GM18511 (cell line): ENCODE data around the gene PCDH8.
A peak's percentile ranks its signal among the peaks of the same experiment; 100 is the strongest.
"Not testable (repeated sequence)": the region's sequence is repeated elsewhere in the genome, so short reads cannot be mapped to it uniquely, and the experiment has no call there.

Source experiments
- ATAC-seq: cut with Tn5 transposase; IDR thresholded peaks from one replicate; pipeline ENCODE4 v1.9.1; 2021; ENCODE audit warnings: mild to moderate bottlenecking, moderate library complexity; ENCODE audit not compliant: unreplicated experiment

PCDH8 gene

DNA sequence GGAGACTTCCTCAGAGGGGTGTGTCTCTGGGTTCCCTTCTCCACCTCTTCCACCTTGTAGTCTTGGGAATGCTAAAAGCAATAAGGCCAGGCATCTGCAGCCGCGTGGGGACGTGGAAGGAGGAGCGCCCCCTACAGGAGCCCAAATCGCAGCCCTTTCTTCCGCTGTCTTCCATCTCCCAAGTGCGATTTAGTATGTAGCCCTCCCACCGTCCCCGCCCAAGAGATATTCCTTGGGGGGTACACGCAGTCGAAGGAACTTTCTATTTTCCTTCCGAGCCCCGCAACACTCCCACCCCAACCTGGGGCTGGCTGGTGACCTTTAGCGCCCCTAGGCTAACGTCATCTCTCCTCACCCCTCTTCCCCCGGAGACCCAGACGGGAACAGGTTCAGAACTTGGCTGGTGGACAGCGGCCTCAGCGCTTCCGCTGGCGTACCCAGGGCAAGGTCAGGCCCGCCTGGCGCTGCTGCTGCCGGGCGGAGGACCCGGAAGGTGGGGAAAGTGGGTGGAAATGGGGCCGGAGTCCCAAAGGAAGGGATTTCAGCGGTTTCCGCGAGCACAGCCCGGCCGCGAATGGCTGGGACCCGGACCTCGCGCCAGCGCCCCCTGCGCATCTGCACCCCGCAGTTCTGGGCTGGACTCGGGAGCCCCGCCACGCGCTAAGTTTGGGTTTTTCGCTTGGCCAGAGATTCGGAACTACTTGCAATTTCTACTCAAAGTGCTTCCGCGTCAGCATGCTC lies 2.1 kb upstream of the PCDH8 start:
- ATAC-seq: peak; percentile 68

DNA sequence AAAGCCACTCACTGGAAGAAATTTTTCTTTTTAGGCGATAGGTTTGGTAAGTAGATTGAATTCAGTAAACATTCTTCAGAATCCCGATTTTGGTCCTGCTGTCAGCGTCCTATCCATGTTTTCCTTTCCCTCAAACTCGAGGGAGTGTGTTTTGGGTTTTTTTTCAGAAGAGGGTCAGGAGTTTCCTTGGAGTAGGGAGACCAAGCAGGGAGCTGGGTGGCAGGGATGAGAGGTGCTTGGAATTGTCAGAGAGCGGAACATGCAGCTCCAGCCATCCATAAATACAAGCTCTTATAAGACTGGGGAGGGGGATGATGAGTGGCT lies 1.6 kb upstream of the PCDH8 start:
- ATAC-seq: no peak

DNA sequence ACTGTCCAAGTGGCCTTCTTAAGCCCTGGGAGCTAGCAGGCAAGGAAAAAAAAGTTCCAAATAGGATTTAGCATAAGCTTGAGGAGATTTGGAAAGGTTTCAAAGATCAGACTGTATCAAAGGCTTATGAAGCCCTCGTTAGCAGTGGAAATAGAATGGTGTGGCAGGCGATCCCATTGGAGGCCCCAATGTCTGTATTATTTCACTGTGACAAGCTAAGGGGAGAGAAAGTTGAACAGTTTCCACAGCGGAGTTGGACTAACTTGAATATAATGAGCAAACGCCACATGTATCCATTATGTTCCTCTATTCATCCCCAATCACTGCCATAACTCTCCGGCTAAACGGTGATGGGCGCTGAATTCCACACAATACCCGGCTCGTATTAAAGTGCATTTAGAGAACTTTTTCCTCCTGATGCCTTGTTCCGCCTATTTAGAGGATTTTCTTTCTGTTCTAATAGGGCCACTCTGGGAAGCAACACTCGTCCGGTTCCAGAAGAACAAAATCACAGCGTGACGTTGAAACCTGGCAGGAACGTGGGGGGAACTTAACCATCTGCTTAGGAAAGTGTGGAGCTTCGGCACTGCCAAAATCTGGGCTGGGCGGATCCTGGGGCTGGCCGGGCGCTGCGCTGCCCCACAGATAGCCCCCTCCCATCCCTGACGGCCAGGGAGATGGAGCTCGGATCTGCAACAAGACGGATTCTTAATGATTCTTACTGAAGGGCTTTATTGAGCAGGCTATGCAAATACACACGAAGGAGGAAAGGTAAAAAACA lies 1.0 kb upstream of the PCDH8 start:
- ATAC-seq: no peak

DNA sequence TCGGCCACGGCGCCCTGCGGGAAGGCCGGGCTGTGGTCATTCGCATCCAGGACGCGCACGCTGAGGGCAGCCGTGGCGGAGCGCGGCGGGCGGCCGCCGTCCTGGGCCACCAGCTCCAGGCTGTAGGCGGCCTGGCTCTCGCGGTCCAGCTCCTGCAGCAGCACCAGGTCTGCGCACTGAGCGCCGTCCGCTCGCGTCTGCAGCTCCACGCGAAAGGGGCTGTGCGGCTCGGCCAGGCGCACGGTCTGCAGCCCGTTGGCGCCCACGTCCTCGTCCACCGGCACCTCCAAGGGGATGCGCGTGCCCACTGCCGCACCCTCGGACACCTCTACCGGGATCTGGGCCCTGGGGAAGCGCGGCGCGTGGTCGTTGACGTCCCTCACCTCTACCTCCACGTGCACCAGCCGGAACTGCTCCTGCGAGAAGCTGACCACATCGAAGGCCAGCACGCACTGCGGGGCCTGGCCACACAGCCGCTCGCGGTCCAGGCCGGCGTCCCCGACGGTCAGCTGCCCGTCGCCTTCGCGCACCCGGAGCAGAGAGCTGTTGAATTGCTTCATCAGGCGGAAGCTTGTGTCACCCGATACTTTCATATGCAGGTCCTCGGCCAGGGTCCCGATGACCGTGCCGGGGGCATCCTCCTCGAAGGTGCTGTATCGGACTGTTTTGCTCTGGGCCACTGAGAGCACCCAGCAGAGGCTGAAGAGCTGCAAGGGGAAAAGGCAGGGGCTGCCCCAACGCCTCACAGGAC lies 583 bp downstream of the PCDH8 start:
- no peak for ATAC-seq

DNA sequence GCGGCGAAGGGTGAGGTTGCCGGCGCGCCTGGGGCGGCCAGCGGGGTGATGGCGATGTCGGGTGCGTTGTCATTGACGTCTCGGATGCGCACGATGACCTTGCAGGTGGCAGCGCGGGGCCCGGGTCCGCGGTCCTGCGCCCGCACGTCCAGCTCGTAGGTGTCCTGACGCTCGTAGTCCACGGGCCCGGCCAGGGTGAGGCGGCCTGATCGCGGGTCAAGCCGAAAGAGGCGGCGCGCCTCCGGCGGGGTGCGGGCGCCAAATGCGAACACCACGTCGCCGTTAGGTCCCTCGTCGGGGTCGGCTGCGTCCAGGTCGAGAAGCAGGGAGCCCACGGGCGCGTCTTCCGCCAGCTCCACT lies 1.1 kb downstream of the PCDH8 start:
- no peak for ATAC-seq

DNA sequence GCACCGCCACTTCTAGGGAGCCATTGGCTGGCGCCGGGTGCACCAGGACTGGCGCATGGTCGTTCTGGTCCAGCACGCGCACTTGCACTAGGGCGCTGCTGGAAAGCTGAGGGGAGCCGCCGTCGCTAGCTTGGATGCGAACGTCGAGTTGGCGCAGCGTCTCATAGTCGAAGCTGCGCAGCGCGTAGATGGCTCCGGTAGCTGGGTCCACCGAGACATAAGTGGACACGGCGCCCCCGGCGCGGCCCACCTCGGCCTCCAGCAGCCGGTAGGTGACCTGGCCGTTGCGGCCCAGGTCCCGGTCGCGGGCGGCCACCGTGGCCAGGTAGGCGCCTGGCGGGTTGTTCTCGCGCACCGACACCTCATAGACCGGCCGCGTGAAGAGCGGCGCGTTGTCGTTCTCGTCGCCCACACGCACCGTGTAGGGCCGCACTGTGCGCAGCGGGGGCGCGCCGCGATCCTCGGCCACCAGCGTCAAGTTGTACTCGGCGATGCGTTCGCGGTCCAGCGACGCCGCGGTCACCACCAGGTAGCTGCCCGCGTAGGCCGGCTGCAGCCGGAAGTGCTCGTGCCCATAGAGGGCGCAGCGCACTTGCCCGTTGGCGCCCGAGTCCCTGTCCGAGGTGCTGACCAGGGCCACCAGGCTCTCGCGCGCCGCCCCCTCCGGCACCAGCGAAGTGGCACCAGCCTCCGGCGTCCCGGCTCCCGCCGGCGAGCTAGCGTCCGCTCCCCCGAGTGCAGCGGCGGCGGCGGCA lies 1.7 kb downstream of the PCDH8 start:
- no peak for ATAC-seq

DNA sequence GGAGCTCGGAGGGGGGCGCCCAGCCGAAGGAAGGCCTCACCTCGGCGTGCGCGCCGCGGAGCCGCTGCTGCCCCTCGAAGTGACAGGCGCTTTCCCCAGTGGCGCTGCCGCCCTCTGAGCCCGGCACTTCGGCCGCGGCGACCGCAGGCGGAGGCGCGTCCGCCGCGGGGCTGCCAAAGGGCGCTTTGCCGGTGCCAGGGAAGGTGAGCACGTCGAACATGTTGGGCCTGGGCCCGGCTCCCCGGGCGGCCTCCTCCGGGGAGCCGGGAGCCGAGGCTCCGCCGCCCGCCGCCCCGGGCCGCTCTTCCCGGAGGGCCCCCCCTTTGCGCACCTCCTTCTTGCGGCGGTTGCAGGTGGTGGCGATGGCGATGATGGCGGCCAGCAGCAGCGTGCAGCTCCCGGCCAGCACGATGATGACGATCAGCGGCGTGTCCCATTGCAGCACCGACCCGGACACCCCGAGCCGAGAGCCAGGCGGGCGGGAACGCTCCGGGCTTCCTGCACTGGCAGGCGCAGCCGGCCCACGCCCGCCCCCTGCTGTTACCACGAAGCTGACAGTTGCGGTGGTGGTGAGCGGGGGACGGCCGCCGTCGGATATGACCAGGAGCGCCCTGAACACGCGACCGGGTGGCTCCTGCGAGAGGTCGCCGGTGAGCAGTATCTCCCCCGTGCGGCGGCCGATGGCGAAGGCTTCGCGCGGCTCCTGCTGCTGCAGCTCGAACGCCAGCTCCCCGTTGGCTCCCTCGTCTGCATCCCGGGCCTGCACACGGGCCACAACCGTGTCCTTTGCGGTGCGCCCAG lies 2.5 kb downstream of the PCDH8 start:
- no peak for ATAC-seq

DNA sequence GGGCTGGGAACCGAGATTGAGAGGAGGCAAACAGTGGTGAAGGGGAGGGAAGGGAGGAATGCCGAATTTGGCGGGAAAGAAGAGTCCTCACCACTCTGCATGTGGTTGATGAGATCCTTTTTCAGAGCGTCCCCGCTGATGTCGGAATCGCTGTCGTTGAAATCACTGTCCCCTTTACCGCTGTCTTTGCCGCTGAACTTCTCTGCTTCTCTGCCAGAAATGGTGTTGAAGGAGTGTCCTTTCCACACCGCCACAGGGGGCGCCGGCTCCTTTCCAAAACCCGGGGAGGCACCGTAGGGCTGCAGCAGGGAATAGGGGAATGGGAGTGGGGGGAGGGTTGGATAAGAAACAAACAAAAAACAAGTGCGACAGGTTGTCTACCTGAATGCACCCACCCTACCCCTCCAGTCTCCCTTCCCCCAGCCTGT lies 3.1 kb downstream of the PCDH8 start:
- no peak for ATAC-seq

GRCh38 chr13:52844836-52845235 lies 3.6 kb downstream of the PCDH8 start:
- ATAC-seq: no peak

GRCh38 chr13:52842441-52842840 lies 6.0 kb downstream of the PCDH8 start:
- ATAC-seq: no peak

GRCh38 chr13:52840066-52840465 lies 8.4 kb downstream of the PCDH8 start:
- ATAC-seq: no peak

DNA sequence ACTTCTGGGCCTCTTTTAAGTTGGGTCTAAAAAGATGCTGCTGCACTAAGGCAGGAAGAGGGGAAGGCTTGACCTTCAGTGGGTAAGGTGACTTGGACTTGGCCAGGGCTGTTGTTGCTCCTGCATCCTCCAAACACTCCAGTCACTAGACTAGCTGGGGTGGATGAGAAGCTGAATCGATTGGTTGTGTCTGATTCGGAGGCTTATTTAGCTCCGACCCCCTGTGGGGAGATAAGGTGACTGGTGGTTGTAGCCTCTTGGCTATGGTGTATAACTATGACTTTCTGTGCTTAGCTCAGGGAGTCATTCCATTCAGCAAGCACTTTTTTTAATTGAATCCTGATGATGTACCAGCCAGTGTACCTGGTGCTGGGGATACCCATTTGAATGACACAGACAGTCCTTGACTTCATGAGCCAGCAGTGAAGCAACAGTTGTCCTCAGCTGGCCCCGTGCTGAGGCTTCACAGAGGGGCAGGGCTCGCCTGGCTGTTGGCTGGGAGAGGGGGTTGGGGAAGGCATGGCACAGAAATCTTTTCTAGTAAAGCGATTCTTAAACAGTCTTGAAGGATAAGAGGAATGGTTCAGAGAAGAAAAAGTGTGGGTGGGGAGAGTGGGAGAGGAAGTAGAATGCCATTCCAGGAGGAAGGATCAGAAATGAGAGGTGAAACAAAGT lies 9.9 kb downstream of the PCDH8 start:
- ATAC-seq: no peak

- no peak for ATAC-seq
Observed at GRCh38 chr13:52837850-52838249, 10.6 kb downstream of the PCDH8 start.

DNA sequence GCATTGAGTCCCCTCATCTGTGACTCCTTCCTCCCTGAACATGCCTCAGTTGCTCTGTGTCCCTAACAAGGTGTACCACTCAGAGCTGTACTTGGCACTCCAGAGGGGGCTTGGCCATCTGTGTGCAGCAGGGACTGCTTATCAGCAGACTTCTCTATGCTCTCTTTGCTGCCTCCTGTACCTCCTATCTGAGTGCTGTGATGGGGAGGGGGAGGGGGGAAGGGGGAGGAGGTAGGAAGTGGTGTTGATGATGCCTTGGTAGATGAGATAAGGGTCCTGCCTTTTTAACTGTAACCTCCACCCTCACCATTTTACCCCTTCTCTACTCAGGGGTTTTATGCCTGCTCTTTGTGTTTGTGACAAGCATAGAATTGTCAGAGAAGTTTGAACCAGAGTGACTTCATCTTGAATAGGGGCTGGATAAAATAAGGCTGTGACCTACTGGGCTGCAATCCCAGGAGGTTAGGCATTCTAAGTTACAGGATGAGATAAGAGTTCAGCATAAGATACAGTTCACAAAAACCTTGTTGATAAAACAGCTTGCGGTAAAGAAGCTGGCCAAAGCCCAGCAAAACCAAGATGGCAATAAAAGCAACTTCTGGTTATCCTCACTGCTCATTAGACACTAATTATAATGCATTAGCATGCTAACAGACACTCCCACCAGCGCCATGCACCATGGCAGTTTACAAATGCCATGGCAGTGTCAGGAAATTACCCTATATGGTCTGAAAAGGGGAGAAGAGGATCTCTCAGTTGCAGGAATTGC lies 13.2 kb downstream of the PCDH8 start:
- ATAC-seq: no peak

DNA sequence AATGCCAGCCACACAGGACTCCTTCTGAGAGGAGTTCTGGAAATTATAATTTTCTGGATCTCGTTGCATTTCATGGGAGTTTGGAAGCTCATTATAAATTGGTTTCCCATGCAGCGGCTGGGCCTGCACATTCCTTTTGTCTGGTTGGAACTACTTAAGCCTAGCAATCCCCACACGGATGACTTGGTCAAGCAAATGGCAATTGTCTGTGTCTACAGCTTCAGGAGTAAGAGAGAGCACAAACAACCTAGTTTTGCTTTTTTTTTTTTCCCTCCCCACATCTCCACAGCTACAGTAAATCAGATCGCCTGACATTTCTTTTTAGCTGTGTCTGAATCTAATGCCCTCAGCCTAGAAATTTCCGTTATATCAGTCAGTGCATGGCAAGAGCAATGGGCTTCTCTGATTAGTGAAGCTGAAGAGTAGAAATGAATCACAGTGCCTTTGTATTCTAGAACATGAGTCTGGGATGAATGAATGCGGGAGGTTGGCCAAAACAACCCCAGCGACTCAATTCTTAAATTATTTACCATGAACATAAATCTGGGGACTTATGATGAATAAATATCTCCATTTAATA lies 15.1 kb downstream of the PCDH8 start:
- ATAC-seq: no peak

DNA sequence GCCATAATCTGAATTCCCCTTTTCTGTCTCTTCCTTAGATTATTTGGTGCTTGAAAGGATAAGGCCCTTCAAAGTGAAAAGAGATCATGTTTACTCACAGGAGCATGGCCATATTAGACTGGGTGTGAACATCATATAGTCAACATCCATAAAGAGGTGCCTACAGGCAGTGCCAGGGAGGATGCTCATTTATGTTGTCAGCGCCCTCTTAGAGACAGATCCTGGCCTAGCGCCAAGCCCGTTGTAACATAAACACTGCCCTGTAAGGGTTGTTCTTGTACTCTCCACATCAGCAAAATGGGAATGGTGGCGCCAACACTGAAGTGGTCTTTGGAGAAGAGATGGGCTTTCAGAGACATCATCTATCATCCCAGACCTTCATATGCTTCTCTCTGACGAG lies 16.1 kb downstream of the PCDH8 start:
- no peak for ATAC-seq

GRCh38 chr13:52830946-52831345 lies 17.5 kb downstream of the PCDH8 start:
- no peak for ATAC-seq

- ATAC-seq: no peak
Observed at GRCh38 chr13:52827839-52828238, 20.6 kb downstream of the PCDH8 start.

DNA sequence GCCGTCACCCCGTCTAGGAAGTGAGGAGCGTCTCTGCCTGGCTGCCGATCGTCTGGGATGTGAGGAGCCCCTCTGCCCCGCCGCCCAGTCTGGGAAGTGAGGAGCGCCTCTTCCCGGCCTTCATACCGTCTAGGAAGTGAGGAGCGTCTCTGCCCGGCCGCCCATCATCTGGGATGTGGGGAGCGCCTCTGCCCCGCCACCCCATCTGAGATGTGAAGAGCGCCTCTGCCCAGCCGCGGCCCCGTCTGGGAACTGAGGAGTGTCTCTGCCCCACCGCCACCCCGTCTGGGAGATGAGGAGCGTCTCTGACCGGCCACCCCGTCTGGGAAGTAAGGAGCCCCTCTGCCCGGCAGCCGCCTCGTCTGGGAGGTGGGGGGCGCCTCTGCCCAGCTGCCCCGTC lies 30.6 kb downstream of the PCDH8 start:
- ATAC-seq: not testable (repeated sequence)
